Measurements from ENCODE around the gene PRKAA1. TPM values are rescaled to one million over a fixed set of nuclear protein-coding genes. Genes with fewer than 3 reads are reported as not detected.
"Not testable (repeated sequence)": the region's sequence is repeated elsewhere in the genome, so short reads cannot be mapped to it uniquely, and the experiment has no call there.

Gene PRKAA1
- total RNA-seq, 1 donor from 2014 or later, result 32.3 TPM

DNA sequence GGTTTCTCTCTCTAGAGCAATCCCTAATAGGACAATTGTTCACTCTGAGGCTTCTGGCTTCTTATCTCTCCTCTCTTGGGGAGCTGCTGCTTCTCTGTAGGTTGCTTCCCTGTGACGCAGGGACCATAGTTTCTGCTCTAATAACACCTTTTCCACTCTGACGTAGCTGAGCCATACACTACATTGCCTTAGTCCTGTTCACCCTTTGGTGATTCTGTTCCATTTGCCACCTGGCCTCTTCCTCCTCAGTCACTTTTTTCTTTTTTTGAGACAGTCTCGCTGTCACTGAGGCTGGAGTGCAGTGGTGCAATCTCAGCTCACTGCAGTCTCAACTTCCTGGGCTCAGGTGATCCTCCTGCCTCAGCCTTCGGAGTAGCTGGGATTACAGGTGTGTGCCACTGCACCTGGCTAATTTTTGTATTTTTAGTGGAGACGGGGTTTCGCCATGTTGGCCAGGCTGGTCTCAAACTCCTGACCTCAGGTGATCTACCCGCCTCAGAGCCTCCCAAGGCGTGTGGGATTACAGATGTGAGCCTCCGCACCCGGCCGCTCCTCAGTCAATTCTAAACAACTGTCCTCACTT is 27.4 kb upstream of the PRKAA1 start:
- peak; percentile 26 for ATAC-seq

DNA sequence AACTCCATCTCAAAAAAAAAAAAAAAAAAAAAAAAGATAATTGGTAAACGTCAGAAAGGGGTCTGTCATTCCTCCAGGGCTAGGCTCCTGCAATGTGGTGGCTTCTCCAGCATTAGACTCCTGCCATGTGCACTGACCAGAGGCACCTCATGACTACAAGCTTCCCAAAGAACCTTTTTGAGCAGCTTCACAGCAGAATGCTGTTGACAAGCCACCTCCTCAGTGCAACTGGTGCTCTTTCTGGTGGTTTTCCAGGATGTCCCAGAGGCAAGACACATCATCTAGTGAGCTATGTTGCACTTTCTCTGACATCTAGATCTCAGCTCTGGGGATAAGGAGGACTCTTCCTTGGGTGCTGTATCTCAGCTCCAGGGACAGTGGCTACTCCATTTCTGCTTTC is 25.3 kb upstream of the PRKAA1 start:
- ATAC-seq, result peak; percentile 36

DNA sequence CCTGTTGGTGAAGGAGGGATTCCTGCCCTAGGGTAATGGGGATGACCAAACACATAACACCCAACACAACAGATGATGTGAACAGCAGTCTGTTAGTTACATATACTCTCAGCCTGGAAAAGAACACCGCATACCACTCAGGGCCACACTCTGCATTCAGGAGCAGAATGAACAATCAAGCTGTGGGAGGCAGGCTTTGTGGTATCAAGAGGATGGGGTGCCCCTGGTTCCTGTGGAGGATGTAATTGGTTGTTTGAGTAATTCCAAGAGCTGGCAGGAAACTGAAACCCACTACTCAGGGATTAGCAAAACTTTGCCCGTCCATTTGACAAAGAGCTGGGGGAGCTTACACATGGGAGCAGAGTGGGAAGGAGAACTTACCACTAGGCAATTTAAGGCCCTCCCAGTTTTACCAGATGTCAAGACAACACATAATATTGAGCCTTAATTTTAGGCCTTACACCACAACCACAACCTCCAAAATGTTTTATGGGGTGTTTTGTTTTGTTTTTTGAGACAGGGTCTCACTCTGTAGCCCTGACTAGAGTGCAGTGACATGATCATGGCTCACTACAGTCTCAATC is 15.6 kb upstream of the PRKAA1 start:
- no peak for ATAC-seq

- no peak for ATAC-seq
Measured at GRCh38 chr5:40812125-40812524, 14.0 kb upstream of the PRKAA1 start.

- no peak for ATAC-seq
Measured at GRCh38 chr5:40801771-40802562, 3.8 kb upstream of the PRKAA1 start.

DNA sequence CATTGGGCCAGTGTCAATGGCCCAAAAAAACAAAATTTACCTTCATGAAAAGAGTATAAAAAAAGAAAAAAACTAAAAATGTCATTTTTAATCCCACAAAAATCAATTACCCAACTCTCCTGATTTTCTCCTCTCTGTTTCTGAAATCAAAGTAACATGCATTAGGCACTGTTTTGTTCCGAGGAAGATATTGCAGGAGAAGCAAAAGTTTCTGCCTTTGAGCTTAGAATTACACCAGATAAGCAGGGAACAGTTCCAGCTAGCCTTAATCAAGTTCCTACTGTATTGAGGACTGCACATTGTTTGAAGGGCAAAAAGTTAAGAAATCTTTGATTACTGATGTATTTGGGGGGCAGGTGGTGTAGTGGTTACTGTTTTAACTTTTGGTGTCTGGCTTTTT is 1.1 kb upstream of the PRKAA1 start:
- no peak for ATAC-seq

GRCh38 chr5:40798801-40799210 is 632 bp upstream of the PRKAA1 start:
- ATAC-seq, result peak; percentile 16

DNA sequence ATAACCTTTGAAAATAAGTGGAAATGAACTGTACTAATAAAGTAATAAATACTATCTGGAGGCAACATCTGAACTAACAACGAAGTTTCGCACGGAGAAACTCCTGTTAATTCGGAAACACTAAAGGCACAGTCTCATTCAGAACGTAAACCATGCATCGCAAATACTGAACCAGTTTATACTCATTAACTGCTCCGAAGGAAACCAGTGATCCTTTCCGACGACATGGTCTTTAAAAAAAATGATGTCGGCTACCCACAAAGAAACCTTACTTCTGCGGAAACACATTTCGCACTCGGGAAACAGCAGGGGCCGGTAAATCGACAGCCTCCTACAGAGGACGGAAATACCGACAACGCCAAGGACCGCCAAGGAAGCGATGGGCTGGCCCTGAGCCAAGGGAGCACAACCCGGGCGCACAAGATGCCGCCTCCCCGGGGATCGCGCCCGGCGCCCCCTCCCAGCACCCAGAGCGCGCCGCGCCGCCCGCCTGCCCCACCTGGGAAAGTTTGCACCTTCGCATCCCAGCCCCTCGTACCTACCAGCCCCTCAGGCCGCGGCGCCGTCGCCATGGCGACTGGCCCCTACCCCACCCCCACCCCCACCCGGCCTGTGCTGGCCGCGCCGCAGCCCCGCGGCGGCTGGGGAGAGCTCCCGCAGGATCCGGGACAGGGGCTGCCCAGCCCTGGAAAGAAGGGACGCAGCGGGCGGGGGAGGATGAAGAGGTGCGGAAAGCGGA is 732 bp downstream of the PRKAA1 start:
- peak; percentile 65 for ATAC-seq

DNA sequence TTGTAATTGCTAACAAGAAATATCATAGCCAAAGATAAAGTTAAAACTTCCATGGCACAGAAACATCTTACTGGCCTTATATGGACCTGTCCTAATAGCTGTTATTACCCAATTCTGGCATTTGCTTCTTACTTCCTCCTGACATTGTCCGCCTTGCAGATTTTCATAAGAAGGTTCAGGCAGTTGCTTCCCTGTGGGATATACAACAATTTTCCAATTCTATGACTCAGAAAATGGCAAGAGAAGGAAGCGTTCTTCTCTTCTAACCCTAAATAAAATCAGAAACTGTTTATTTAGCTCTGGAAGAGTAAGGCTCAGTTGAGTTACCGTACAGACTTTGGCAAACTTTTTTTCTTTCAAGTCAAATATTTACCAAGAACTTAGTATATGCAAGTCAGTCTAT is 1.7 kb downstream of the PRKAA1 start:
- no peak for ATAC-seq

GRCh38 chr5:40794877-40795276 is 3.3 kb downstream of the PRKAA1 start:
- ATAC-seq, result not testable (repeated sequence)

GRCh38 chr5:40794340-40794739 is 3.8 kb downstream of the PRKAA1 start:
- not testable (repeated sequence) for ATAC-seq

- ATAC-seq, result not testable (repeated sequence)
Measured at GRCh38 chr5:40792691-40793090, 5.5 kb downstream of the PRKAA1 start.

GRCh38 chr5:40791715-40792139 is 6.4 kb downstream of the PRKAA1 start:
- peak; percentile 43 for ATAC-seq

- no peak for ATAC-seq
Measured at GRCh38 chr5:40790947-40791593, 7.1 kb downstream of the PRKAA1 start.

DNA sequence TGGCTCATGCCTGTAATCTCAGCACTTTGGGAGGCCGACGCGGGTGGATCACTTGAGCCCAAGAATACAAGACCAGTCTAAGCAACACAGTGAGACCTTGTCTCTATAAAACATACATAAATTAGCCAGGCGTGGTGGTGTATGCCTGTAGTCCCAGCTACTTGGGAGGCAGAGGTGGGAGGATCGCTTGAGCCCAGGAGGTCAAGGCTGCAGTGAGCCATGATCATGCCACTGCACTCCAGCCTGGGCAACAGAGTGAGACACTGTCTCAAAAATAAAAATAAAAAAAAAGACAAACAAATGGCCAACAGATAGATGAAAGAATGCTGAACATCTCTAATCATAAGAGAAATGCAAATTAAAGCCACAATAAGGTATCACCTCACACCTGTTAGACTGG is 9.2 kb downstream of the PRKAA1 start:
- not testable (repeated sequence) for ATAC-seq

DNA sequence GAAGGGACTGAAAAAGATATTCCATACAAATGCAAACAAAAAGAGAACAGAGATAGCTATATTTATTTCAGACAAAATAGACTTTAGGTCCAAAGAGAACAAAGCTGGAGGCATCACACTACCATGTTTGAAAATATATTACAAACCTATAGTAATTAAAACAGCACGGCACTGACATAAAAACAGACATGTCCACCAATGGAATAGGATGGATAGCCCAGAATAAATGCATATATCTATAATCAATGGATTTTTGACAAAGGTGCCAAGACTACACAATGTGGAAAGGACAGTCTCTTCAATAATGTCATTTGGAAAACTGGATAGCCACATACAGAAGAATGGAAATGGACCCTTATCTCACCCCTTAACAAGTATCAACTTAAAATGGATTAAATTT is 10.2 kb downstream of the PRKAA1 start:
- no peak for ATAC-seq

DNA sequence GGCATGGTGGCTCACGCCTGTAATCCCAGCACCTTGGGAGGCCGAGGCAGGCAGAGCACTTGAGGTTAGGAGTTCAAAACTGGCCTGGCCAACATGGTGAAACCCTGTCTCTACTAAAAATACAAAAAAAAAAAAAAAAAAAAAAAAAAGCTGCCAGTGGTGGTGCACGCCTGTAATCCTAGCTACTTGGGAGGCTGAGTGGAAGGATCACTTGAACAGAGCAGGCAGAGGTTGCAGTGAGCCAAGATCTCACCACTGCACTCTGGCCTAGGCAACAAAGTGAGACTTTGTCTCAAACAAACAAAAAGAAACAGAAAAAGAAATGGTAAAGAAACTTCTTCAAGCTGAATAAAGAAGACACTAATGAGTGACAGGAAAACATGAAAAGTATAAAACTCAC is 11.5 kb downstream of the PRKAA1 start:
- ATAC-seq, result not testable (repeated sequence)

GRCh38 chr5:40784916-40785315 is 13.3 kb downstream of the PRKAA1 start:
- ATAC-seq, result no peak

DNA sequence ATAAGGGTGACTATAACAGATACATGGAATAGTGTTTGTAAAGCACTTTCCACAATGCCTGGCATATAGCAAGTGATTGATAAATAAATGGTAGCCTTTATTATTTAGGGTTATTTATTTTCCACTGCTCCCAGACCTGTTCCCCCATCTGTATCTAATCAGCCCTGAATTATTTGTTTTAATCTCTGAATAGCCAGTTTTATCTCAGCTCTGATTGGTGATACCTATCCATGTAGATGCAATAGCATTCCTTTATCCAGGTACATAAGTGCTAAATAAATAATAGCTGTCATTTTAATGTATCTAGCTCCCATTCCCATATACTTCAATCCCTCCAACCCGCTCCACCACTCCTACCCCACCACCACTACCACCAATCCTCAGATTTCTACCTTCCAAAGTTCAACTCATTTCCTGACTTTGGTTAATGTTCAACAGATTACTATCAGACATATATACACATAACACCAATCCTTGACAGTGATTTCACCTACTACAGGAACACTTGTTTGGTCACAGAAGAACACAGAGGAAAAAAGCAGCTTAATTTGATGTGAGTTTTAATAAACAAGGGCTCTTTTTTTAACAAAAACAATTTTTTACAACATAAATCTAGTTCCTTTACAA is 14.0 kb downstream of the PRKAA1 start:
- ATAC-seq, result no peak

- ATAC-seq, result no peak
Measured at GRCh38 chr5:40781843-40782409, 16.2 kb downstream of the PRKAA1 start.

DNA sequence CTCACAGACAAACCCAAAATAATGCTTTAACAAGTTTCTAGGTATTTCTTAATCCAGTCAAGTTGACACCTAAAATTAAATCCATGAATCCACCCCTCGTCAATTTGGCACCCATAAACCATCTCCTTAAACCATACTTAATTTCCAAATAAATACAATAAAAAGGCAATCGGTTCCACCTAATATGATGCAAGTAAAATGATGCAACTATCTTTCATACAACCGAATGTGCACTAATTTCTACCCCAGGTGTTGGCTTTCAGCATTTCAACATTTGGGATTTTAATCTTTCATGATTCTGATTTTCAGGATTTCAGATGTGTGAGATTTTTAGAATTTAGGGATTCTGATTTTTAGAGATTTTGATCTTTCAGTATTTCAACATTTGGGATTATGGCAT is 17.3 kb downstream of the PRKAA1 start:
- no peak for ATAC-seq

DNA sequence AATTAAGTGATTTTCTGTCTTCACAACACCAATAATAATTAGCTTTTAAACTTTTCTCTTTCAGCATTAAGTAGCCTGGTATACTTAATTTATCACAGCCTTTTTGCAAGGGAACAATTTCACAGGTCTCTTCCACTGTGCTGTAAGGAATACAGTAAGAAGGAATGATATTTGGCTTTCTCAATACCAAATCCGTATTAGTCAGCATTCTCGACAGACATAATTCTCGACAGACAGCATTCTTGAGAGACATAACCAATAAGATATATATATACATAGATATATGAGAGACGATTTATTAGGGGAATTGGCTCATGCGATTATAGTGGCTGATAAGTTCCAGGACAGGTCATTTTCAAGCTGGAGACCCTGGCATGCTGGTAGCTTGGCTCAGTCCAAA is 18.0 kb downstream of the PRKAA1 start:
- peak; percentile 43 for ATAC-seq
